Keratinocyte (primary cell): Measurements from ENCODE around the gene A2M.

Experiments
- CTCF ChIP-seq, 3 experiments: IDR thresholded peaks in 1 of 3; conservative IDR thresholded peaks in 1 of 3; optimal IDR thresholded peaks in 1 of 3; 2 replicates in 2 of 3; 3 replicates in 1 of 3; pipeline versions ENCODE3 to v1.5.1; 2011; ENCODE audit warnings: low read length in 3 of 3, mild to moderate bottlenecking in 3 of 3, moderate library complexity in 2 of 3, control low read depth in 1 of 3, inconsistent platforms in 1 of 3; ENCODE audit not compliant: insufficient read depth in 2 of 3; ENCODE audit errors: extremely low read depth in 1 of 3
- EZH2 ChIP-seq: IDR thresholded peaks from one replicate; pipeline ENCODE4 v1.6.1; 2012; ENCODE audit warnings: inconsistent platforms, mild to moderate bottlenecking, low read length, moderate library complexity

- TF ChIP-seq CTCF (optimal IDR thresholded peaks at IDR 0.05 in 1 of 3, IDR thresholded peaks at IDR 0.05 in 1 of 3, conservative IDR thresholded peaks at IDR 0.05 in 1 of 3; ENCODE audit: extremely low read depth in 1 of 3, insufficient read depth in 2 of 3, low read length in 3 of 3) = no peak
- TF ChIP-seq EZH2 = no peak
Observed at GRCh38 chr12:9091891-9092598, 23.7 kb downstream of the A2M start.
